ENCODE measurements around the gene ICAM4. TPM values are rescaled to one million over a fixed set of nuclear protein-coding genes. Genes with fewer than 3 reads are reported as not detected.
A peak's percentile ranks its signal among the peaks of the same experiment; 100 is the strongest.
"Not testable (repeated sequence)": the region's sequence is repeated elsewhere in the genome, so short reads cannot be mapped to it uniquely, and the experiment has no call there.

The ICAM4 gene
- total RNA-seq, result 0.79 and 0.85 TPM in 2 replicates

- DNase-seq, result peak; percentile 47
Measured at GRCh38 chr19:10286803-10287737, at the start of gene ICAM4. Gene ICAM4 (plus strand): TSS chr19:10286955. CDS start chr19:10287013, 58 bp downstream.

GRCh38 chr19:10237702-10238101 lies 49.1 kb upstream of the ICAM4 start:
- no peak for DNase-seq

GRCh38 chr19:10238172-10238783 lies 48.5 kb upstream of the ICAM4 start:
- no peak for DNase-seq

- DNase-seq, result not testable (repeated sequence)
Measured at GRCh38 chr19:10241826-10242449, 44.8 kb upstream of the ICAM4 start.

GRCh38 chr19:10243606-10244005 lies 43.1 kb upstream of the ICAM4 start:
- DNase-seq, result no peak

GRCh38 chr19:10245189-10245939 lies 41.4 kb upstream of the ICAM4 start:
- no peak for DNase-seq

GRCh38 chr19:10246511-10246910 lies 40.2 kb upstream of the ICAM4 start:
- no peak for DNase-seq

GRCh38 chr19:10251792-10252694 lies 34.7 kb upstream of the ICAM4 start, which contains the start of gene MRPL4:
Gene MRPL4 (plus strand): TSS chr19:10252214. CDS start chr19:10252254, 40 bp downstream.
- peak; percentile 99 for DNase-seq

- no peak for DNase-seq
Measured at GRCh38 chr19:10252707-10253106, 34.0 kb upstream of the ICAM4 start.

GRCh38 chr19:10254244-10254643 lies 32.5 kb upstream of the ICAM4 start:
- no peak for DNase-seq

GRCh38 chr19:10255358-10255757 lies 31.4 kb upstream of the ICAM4 start:
- DNase-seq, result no peak

GRCh38 chr19:10256551-10256950 lies 30.2 kb upstream of the ICAM4 start:
- DNase-seq, result no peak

- no peak for DNase-seq
Measured at GRCh38 chr19:10256970-10257615, 29.7 kb upstream of the ICAM4 start.

GRCh38 chr19:10258080-10258710 lies 28.6 kb upstream of the ICAM4 start:
- no peak for DNase-seq

GRCh38 chr19:10259162-10259905 lies 27.4 kb upstream of the ICAM4 start:
- peak; percentile 96 for DNase-seq

- no peak for DNase-seq
Measured at GRCh38 chr19:10260141-10260584, 26.6 kb upstream of the ICAM4 start.

- DNase-seq, result no peak
Measured at GRCh38 chr19:10262771-10263170, 24.0 kb upstream of the ICAM4 start.

GRCh38 chr19:10266706-10267105 lies 20.0 kb upstream of the ICAM4 start:
- DNase-seq, result no peak

- DNase-seq, result peak; percentile 77
Measured at GRCh38 chr19:10268071-10268470, 18.7 kb upstream of the ICAM4 start.
